HG03045 (cell line): ENCODE results near the gene PTPRU.
"Not testable (repeated sequence)": the region's sequence is repeated elsewhere in the genome, so short reads cannot be mapped to it uniquely, and the experiment has no call there.

Source experiments
- ATAC-seq: cut with Tn5 transposase; IDR thresholded peaks from one replicate; pipeline ENCODE4 v1.9.1; 2021; ENCODE audit warnings: mild to moderate bottlenecking, moderate library complexity; ENCODE audit not compliant: unreplicated experiment

PTPRU gene

GRCh38 chr1:29285771-29286170 lies 49.4 kb downstream of the PTPRU start:
- ATAC-seq, result no peak

GRCh38 chr1:29286194-29286767 lies 50.0 kb downstream of the PTPRU start:
- ATAC-seq, result no peak

GRCh38 chr1:29289493-29289892 lies 53.2 kb downstream of the PTPRU start:
- no peak for ATAC-seq

GRCh38 chr1:29290414-29290985 lies 54.2 kb downstream of the PTPRU start:
- ATAC-seq, result no peak

GRCh38 chr1:29291756-29292155 lies 55.4 kb downstream of the PTPRU start:
- no peak for ATAC-seq

GRCh38 chr1:29292344-29292743 lies 56.0 kb downstream of the PTPRU start:
- no peak for ATAC-seq

- no peak for ATAC-seq
Observed at GRCh38 chr1:29297450-29297849, 61.1 kb downstream of the PTPRU start.

GRCh38 chr1:29298246-29298645 lies 61.9 kb downstream of the PTPRU start:
- ATAC-seq, result no peak

- ATAC-seq, result no peak
Observed at GRCh38 chr1:29299446-29299845, 63.1 kb downstream of the PTPRU start.

GRCh38 chr1:29301732-29302131 lies 65.4 kb downstream of the PTPRU start:
- ATAC-seq, result not testable (repeated sequence)

- ATAC-seq, result no peak
Observed at GRCh38 chr1:29303201-29304024, 67.1 kb downstream of the PTPRU start.

GRCh38 chr1:29304025-29304684 lies 67.8 kb downstream of the PTPRU start:
- no peak for ATAC-seq

GRCh38 chr1:29305943-29306342 lies 69.6 kb downstream of the PTPRU start:
- no peak for ATAC-seq

- ATAC-seq, result no peak
Observed at GRCh38 chr1:29306471-29307140, 70.3 kb downstream of the PTPRU start.

- ATAC-seq, result no peak
Observed at GRCh38 chr1:29309075-29309474, 72.8 kb downstream of the PTPRU start.

GRCh38 chr1:29309621-29310020 lies 73.3 kb downstream of the PTPRU start:
- ATAC-seq, result no peak

GRCh38 chr1:29310616-29311180 lies 74.4 kb downstream of the PTPRU start:
- no peak for ATAC-seq

GRCh38 chr1:29311352-29312030 lies 75.2 kb downstream of the PTPRU start:
- ATAC-seq, result no peak

- no peak for ATAC-seq
Observed at GRCh38 chr1:29312469-29313461, 76.4 kb downstream of the PTPRU start.
